ENCODE results near the gene DACT3. TPM values are rescaled to one million over a fixed set of nuclear protein-coding genes. Genes with fewer than 3 reads are reported as not detected.
A peak's percentile ranks its signal among the peaks of the same experiment; 100 is the strongest.

The DACT3 gene
- total and polyA plus RNA-seq, 2 of the 4 experiments (the other 2 are of a cell fraction), result 1.6 to 4.9 TPM

- BruUV-seq (replicated peaks), result no TSS peak
- Histone ChIP-seq H3K9me1 (ENCODE audit: insufficient read depth, low read length) (peaks cover 15% of the 10 kb centered on the region; the same call in 1 of the 2 replicates), H4K20me1 (ENCODE audit: insufficient read depth, low read length) (peaks cover 14% of the 10 kb centered on the region), H2BK120ac (ENCODE audit: low read depth, low read length) (peak overlapping the region; percentile 42), H3K23ac (ENCODE audit: low read depth, low read length) (no peak overlapping the region; the same call in 1 of the 2 replicates), H2BK15ac (ENCODE audit: low read depth, low read length) (peak overlapping the region; percentile 62; the same call in 1 of the 3 replicates), H4K5ac (ENCODE audit: low read depth, low read length) (no peak overlapping the region), H2AK9ac (replicated peaks; ENCODE audit: low read depth, low read length, poor library complexity) (peak overlapping the region; percentile 23), H2BK20ac (ENCODE audit: low read depth, low read length) (peak overlapping the region; percentile 5), H2AK5ac (ENCODE audit: low read depth, low read length) (peak overlapping the region; percentile 84), H3K9me3 (ENCODE audit: control insufficient read depth, insufficient read depth, low read length) (no peaks in the 10 kb centered on the region), H3K4me1 (ENCODE audit: control insufficient read depth, insufficient read depth, low read length) (peaks cover 27% of the 10 kb centered on the region), H3K56ac (ENCODE audit: extremely low read depth, insufficient read depth, low read length) (no peak overlapping the region), H3K14ac (replicated peaks; ENCODE audit: low read depth, low read length) (0 out of 2 replicates have a peak overlapping the region, but pooled peaks have one; percentile 33), H3K4ac (ENCODE audit: low read depth, low read length) (peak overlapping the region; percentile 8), H3K4me3 (ENCODE audit: insufficient read depth, low read depth, low read length) (no peak overlapping the region), H2AFZ (replicated peaks; ENCODE audit: low read length, poor library complexity) (no peak overlapping the region), H3K36me3 (ENCODE audit: control insufficient read depth, insufficient read depth, low read length) (no peaks in the 10 kb centered on the region), H3K27me3 (ENCODE audit: control insufficient read depth, insufficient read depth, low read length) (no peaks in the 10 kb centered on the region), H3K79me1 (ENCODE audit: low read depth in 1 of 2, low read length in 2 of 2) (peaks cover 0 to 6% of the 10 kb centered on the region in 2 experiments; a peak in 1 of 4 replicates), H3K4me2 (ENCODE audit: low read depth, low read length) (no peak overlapping the region), H3K27ac (ENCODE audit: insufficient read depth, low read length) (no peak overlapping the region), H4K8ac (ENCODE audit: low read depth in 2 of 2, low read length in 2 of 2) (0 out of 4 replicates have a peak overlapping the region, but pooled peaks of 1 of the 2 experiments have one; percentile 47), H2BK5ac (ENCODE audit: low read depth, low read length, poor library complexity, severe bottlenecking) (no peak overlapping the region), H3K9ac (ENCODE audit: low read depth, low read length) (no peak overlapping the region), H3K18ac (ENCODE audit: low read depth, low read length) (peak overlapping the region; percentile 20; the same call in 1 of the 2 replicates), H4K91ac (ENCODE audit: insufficient read depth, low read depth, low read length) (peak overlapping the region; percentile 51; the same call in 1 of the 2 replicates)
- CTCF ChIA-PET, result interaction anchor here (1.7 to 2.0 kb wide), 2 partner anchors 42 to 44 kb away, joined by 4 to 18 read pairs; partner anchors contain the start of gene DACT3
- TF ChIP-seq RCOR1 (IDR thresholded peaks at IDR 0.05; ENCODE audit: insufficient replicate concordance, low read length) (no peak), CEBPB (IDR thresholded peaks at IDR 0.05; ENCODE audit: low read depth, low read length) (no peak), MAZ (IDR thresholded peaks at IDR 0.05; ENCODE audit: borderline replicate concordance, low read depth, low read length) (no peak)
- dilution Hi-C loops (cut with HindIII; ENCODE audit: low sequenced_read_pairs, unreplicated experiment), result no loop called here
- ATAC-seq (ENCODE audit: low read depth) (no peak), DNase-seq (no peak)
- intact Hi-C loops (cut with micrococcal nuclease), result loop anchor here (10.0 kb wide), 1 partner anchor 127 kb away; the partner anchor contains the start of genes FKRP and STRN4
- in situ Hi-C loops (cut with MboI; ENCODE audit: low sequenced_read_pairs), result no loop called here
- POLR2A ChIA-PET (ENCODE audit: unreplicated experiment), result no interaction called here
- 100% methylated on average over 3 of the region's 6 CpGs; no CpG with 5 or more reads in 1 of the 2 experiments for WGBS, 2 experiments (ENCODE audit: extremely low coverage in 2 of 2, insufficient read length in 1 of 2)
These were observed 43.4 kb downstream of the DACT3 start for GRCh38 chr19:46617601-46618000.
